ENCODE measurements around the gene CST9.

DNA sequence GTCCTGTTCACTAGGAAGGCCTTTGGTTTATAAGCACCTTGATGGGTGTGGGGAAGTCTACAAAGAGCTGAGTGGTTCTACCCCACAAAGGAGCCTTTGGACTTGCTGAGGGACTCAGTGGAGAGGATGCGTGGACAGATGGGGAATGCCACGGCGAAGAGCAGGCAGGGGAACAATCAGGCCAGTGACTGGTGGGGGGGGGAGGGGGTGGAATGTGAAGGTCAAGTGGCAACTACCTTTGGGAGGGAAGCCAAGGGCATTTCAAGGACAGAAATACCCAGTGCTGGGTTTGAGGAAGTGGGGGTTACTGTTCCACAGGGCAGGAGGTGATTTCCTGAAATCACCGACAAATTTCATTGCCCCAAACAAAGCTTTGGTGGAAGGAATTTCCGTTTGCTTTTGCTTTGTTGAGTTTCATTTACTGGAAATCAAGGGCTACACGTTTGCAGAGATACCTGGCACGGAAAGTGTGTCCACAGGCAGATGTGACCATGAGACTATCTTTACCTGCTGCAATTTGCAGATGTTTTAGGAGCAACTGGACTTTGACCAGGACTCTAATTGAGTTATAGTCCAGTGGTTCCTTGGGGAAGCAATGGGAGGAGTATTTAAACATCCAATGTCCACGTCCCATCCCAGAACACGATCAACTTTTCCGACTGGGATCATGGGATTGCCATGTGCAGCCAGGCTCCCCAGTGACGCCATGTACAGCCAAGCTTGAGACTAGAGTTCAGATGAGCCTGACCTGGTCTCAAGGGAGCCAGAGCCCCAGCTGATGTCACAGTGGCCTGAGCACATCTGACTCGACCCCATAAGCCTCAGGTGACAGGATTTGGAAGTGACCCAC is 24.1 kb upstream of the CST9 start:
- TF ChIP-seq GATA2 (IDR thresholded peaks at IDR 0.05; ENCODE audit: low read depth, low read length) (no peak), GATA3 (IDR thresholded peaks at IDR 0.05; ENCODE audit: low read depth, low read length) (no peak)
